Left lung (tissue), 10 donors: ENCODE results near the gene TMEM147. TPM values are rescaled to one million over a fixed set of nuclear protein-coding genes. Genes with fewer than 3 reads are reported as not detected.

Experiments
- ATAC-seq: fragments of 200-7000 bp; cut with Tn5 transposase; one replicate; pipeline ENCODE4 v1.9.1; 2020; ENCODE audit warnings: moderate library complexity
- DNase-seq, 4 donors: peaks; one replicate each; pipeline ENCODE4 v3.0.0-alpha.2; 2013 to 2020
- H3K27ac ChIP-seq, 2 donors: fragments of 200-600 bp; sonication (generic) in 1 of 2; one replicate each; pipeline versions ENCODE4 v1.5.0 to v1.8.0; 2020 to 2021
- H3K27me3 ChIP-seq, 2 donors: fragments of 200-600 bp; sonication (generic) in 1 of 2; one replicate each; pipeline versions ENCODE4 v1.5.0 to v1.8.0; 2020 to 2021
- H3K36me3 ChIP-seq, 2 donors: fragments of 200-600 bp; sonication (generic) in 1 of 2; one replicate each; pipeline versions ENCODE4 v1.5.0 to v1.8.0; 2020 to 2021
- H3K4me1 ChIP-seq, 2 donors: fragments of 200-600 bp; one replicate each; pipeline ENCODE4 v1.8.0; 2021
- H3K4me3 ChIP-seq, 2 donors: fragments of 200-600 bp; sonication (generic) in 1 of 2; one replicate each; pipeline versions ENCODE4 v1.5.0 to v1.8.0; 2020 to 2021; ENCODE audit warnings: mild to moderate bottlenecking in 1 of 2
- H3K9me3 ChIP-seq, 2 donors: fragments of 200-600 bp; sonication (generic) in 1 of 2; one replicate each; pipeline versions ENCODE4 v1.5.0 to v1.8.0; 2020 to 2021
- intact Hi-C, 2 donors: fragments of 100-400 bp; cut with DNase I; formaldehyde crosslinking; loops; one replicate each; pipeline versions ENCODE4 v1.11.2 to v1.14.2; 2022
- polyA plus RNA-seq, 6 donors: library from polyadenylated mRNA; unstranded; fragments of 120-200 nt; gene quantifications; one replicate each; pipeline ENCODE4 v1.2.1, GENCODE V29; 2013; ENCODE audit not compliant: insufficient read length in 6 of 6
- total RNA-seq, 2 donors: library from RNA; stranded (reverse); fragmentation: NEBNext Ultra II Directional; extraction: Animal tissue kit (Norgen Biotek cat#: 25700); gene quantifications; one replicate each; pipeline ENCODE4 v1.2.1, GENCODE V29; 2021
- TF ChIP-seq, protein P1 (sequence below), 2 donors: fragments of 200-600 bp; sonication (generic) in 1 of 2; IDR thresholded peaks; one replicate each; pipeline versions ENCODE4 v1.5.0 to v1.8.0; 2021; ENCODE audit warnings: antibody characterized with exemption in 2 of 2
- donor health status: DM: no; HTN: yes; CAD: no.
- donor health status: DM: no; HTN: no; CAD: no.

Gene TMEM147
- total and polyA plus RNA-seq, 8 donors, result 52.7 to 112 (median 59.0) TPM

GRCh38 chr19:35596366-35596999 is 51.1 kb downstream of the TMEM147 start:
- no peaks in the 10 kb centered on the region for H3K4me1 ChIP-seq
- ATAC-seq (no peak), DNase-seq (no peak)
- intact Hi-C loops, result no loop called here
- TF ChIP-seq, protein P1, sequence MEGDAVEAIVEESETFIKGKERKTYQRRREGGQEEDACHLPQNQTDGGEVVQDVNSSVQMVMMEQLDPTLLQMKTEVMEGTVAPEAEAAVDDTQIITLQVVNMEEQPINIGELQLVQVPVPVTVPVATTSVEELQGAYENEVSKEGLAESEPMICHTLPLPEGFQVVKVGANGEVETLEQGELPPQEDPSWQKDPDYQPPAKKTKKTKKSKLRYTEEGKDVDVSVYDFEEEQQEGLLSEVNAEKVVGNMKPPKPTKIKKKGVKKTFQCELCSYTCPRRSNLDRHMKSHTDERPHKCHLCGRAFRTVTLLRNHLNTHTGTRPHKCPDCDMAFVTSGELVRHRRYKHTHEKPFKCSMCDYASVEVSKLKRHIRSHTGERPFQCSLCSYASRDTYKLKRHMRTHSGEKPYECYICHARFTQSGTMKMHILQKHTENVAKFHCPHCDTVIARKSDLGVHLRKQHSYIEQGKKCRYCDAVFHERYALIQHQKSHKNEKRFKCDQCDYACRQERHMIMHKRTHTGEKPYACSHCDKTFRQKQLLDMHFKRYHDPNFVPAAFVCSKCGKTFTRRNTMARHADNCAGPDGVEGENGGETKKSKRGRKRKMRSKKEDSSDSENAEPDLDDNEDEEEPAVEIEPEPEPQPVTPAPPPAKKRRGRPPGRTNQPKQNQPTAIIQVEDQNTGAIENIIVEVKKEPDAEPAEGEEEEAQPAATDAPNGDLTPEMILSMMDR (IDR thresholded peaks at IDR 0.05), result no peak
- H3K9me3 ChIP-seq, result no peaks in the 10 kb centered on the region
- H3K36me3 ChIP-seq, result no peaks in the 10 kb centered on the region
- peaks cover 0 to 28% of the 10 kb centered on the region in 2 donors for H3K27me3 ChIP-seq
- no peak overlapping the region for H3K4me3 ChIP-seq
- H3K27ac ChIP-seq, result no peak overlapping the region

Other genes starting within 250 kb of the TMEM147 start
- gene CD22, start 216.4 kb upstream of the TMEM147 start, total RNA-seq, result 10 to 100 TPM in 1 of 2 donors, 1 to 10 TPM in 1; 6.5 to 13.8 TPM
- 10 to 100 TPM in 4 of 6 donors, 1 to 10 TPM in 2; 5.2 to 63.2 (median 19.7) TPM for gene CD22, start 216.4 kb upstream of the TMEM147 start, polyA plus RNA-seq
- gene FFAR1, start 197.7 kb upstream of the TMEM147 start, total RNA-seq, result not detected
- gene FFAR1, start 197.7 kb upstream of the TMEM147 start, polyA plus RNA-seq, result under 1 TPM; 0.06 to 0.74 (median 0.28) TPM
- gene FFAR3, start 187.2 kb upstream of the TMEM147 start, total RNA-seq, result 1 to 10 TPM in 1 of 2 donors, not detected in 1; 1.6 TPM
- gene FFAR3, start 187.2 kb upstream of the TMEM147 start, polyA plus RNA-seq, result under 1 TPM in 5 of 6 donors, not detected in 1; 0.09 to 0.49 (median 0.28) TPM
- gene GPR42, start 174.6 kb upstream of the TMEM147 start, total RNA-seq, result not detected
- gene GPR42, start 174.6 kb upstream of the TMEM147 start, polyA plus RNA-seq, result under 1 TPM in 3 of 6 donors, not detected in 3; 0.11 to 0.24 (median 0.14) TPM
- gene FFAR2, start 97.4 kb upstream of the TMEM147 start, total RNA-seq, result 10 to 100 TPM in 1 of 2 donors, under 1 TPM in 1; 0.85 to 26.6 TPM
- under 1 TPM in 5 of 6 donors, not detected in 1; 0.18 to 0.79 (median 0.34) TPM for gene FFAR2, start 97.4 kb upstream of the TMEM147 start, polyA plus RNA-seq
- gene KRTDAP, start 55.2 kb upstream of the TMEM147 start, total RNA-seq, result not detected
- 1 to 10 TPM in 5 of 6 donors, under 1 TPM in 1; 0.98 to 2.2 (median 1.8) TPM for gene KRTDAP, start 55.2 kb upstream of the TMEM147 start, polyA plus RNA-seq
- 100 to 1,000 TPM; 104 to 136 TPM for gene DMKN, start 32.0 kb upstream of the TMEM147 start, total RNA-seq
- 100 to 1,000 TPM in 5 of 6 donors, 10 to 100 TPM in 1; 92.5 to 140 (median 111) TPM for gene DMKN, start 32.0 kb upstream of the TMEM147 start, polyA plus RNA-seq
- gene SBSN, start 17.3 kb upstream of the TMEM147 start, total RNA-seq, result under 1 TPM in 1 of 2 donors, not detected in 1; 0.20 TPM
- under 1 TPM in 2 of 6 donors, not detected in 4; 0.09 to 0.11 TPM for gene SBSN, start 17.3 kb upstream of the TMEM147 start, polyA plus RNA-seq
- not detected for gene GAPDHS, start 12.2 kb upstream of the TMEM147 start, total RNA-seq
- gene GAPDHS, start 12.2 kb upstream of the TMEM147 start, polyA plus RNA-seq, result not detected
- not detected for gene ATP4A, start 18.0 kb downstream of the TMEM147 start, total RNA-seq
- not detected for gene ATP4A, start 18.0 kb downstream of the TMEM147 start, polyA plus RNA-seq
- not detected for gene PMIS2, start 40.5 kb downstream of the TMEM147 start, total RNA-seq
- gene PMIS2, start 40.5 kb downstream of the TMEM147 start, polyA plus RNA-seq, result not detected
- gene HAUS5, start 67.1 kb downstream of the TMEM147 start, total RNA-seq, result 10 to 100 TPM; 12.1 to 12.7 TPM
- 10 to 100 TPM; 22.5 to 32.7 (median 26.7) TPM for gene HAUS5, start 67.1 kb downstream of the TMEM147 start, polyA plus RNA-seq
- gene RBM42, start 83.4 kb downstream of the TMEM147 start, total RNA-seq, result 10 to 100 TPM; 57.8 to 64.1 TPM
- gene RBM42, start 83.4 kb downstream of the TMEM147 start, polyA plus RNA-seq, result 10 to 100 TPM; 48.4 to 67.0 (median 61.3) TPM
- gene ETV2, start 96.1 kb downstream of the TMEM147 start, total RNA-seq, result 1 to 10 TPM in 1 of 2 donors, under 1 TPM in 1; 0.79 to 1.0 TPM
- gene ETV2, start 96.1 kb downstream of the TMEM147 start, polyA plus RNA-seq, result 1 to 10 TPM; 1.5 to 3.5 (median 2.2) TPM
- gene COX6B1, start 102.7 kb downstream of the TMEM147 start, total RNA-seq, result 100 to 1,000 TPM; 291 to 295 TPM
- 100 to 1,000 TPM; 199 to 261 (median 234) TPM for gene COX6B1, start 102.7 kb downstream of the TMEM147 start, polyA plus RNA-seq
- gene UPK1A, start 120.9 kb downstream of the TMEM147 start, total RNA-seq, result not detected
- under 1 TPM in 4 of 6 donors, not detected in 2; 0.18 to 0.48 (median 0.30) TPM for gene UPK1A, start 120.9 kb downstream of the TMEM147 start, polyA plus RNA-seq
- under 1 TPM; 0.15 to 0.31 TPM for gene ZBTB32, start 158.9 kb downstream of the TMEM147 start, total RNA-seq
- under 1 TPM; 0.32 to 0.94 (median 0.50) TPM for gene ZBTB32, start 158.9 kb downstream of the TMEM147 start, polyA plus RNA-seq
- gene KMT2B, start 172.4 kb downstream of the TMEM147 start, total RNA-seq, result 10 to 100 TPM; 29.4 to 39.1 TPM
- gene KMT2B, start 172.4 kb downstream of the TMEM147 start, polyA plus RNA-seq, result 10 to 100 TPM; 27.9 to 38.0 (median 33.9) TPM
- gene IGFLR1, start 196.8 kb downstream of the TMEM147 start, total RNA-seq, result 10 to 100 TPM; 14.1 to 25.8 TPM
- gene IGFLR1, start 196.8 kb downstream of the TMEM147 start, polyA plus RNA-seq, result 1 to 10 TPM; 2.0 to 6.1 (median 5.1) TPM
- 10 to 100 TPM; 15.2 to 16.6 TPM for gene U2AF1L4, start 199.8 kb downstream of the TMEM147 start, total RNA-seq
- gene U2AF1L4, start 199.8 kb downstream of the TMEM147 start, polyA plus RNA-seq, result 10 to 100 TPM; 16.0 to 20.5 (median 17.7) TPM
- gene PSENEN, start 200.0 kb downstream of the TMEM147 start, total RNA-seq, result 10 to 100 TPM; 59.6 to 90.3 TPM
- gene PSENEN, start 200.0 kb downstream of the TMEM147 start, polyA plus RNA-seq, result 10 to 100 TPM; 39.6 to 59.7 (median 46.9) TPM
- gene LIN37, start 202.9 kb downstream of the TMEM147 start, total RNA-seq, result 1 to 10 TPM; 6.6 to 9.9 TPM
- gene LIN37, start 202.9 kb downstream of the TMEM147 start, polyA plus RNA-seq, result 10 to 100 TPM; 11.0 to 14.5 (median 12.7) TPM
- 10 to 100 TPM; 38.3 to 39.7 TPM for gene HSPB6, start 211.4 kb downstream of the TMEM147 start, total RNA-seq
- 10 to 100 TPM; 51.8 to 91.7 (median 71.3) TPM for gene HSPB6, start 211.4 kb downstream of the TMEM147 start, polyA plus RNA-seq
- gene PROSER3, start 212.6 kb downstream of the TMEM147 start, total RNA-seq, result 10 to 100 TPM; 21.8 to 22.2 TPM
- gene PROSER3, start 212.6 kb downstream of the TMEM147 start, polyA plus RNA-seq, result 10 to 100 TPM; 19.0 to 21.4 (median 20.8) TPM
- gene ARHGAP33, start 229.9 kb downstream of the TMEM147 start, total RNA-seq, result 10 to 100 TPM; 11.4 to 11.9 TPM
- gene ARHGAP33, start 229.9 kb downstream of the TMEM147 start, polyA plus RNA-seq, result 10 to 100 TPM; 23.7 to 35.6 (median 29.4) TPM